Measurements from ENCODE around the gene KIAA1755. TPM values are rescaled to one million over a fixed set of nuclear protein-coding genes. Genes with fewer than 3 reads are reported as not detected.

Gene KIAA1755
- total RNA-seq, 1 donor from 2014 or later: not detected

GRCh38 chr20:38294076-38294591, 33.6 kb upstream of the KIAA1755 start:
- TF ChIP-seq, protein P1, sequence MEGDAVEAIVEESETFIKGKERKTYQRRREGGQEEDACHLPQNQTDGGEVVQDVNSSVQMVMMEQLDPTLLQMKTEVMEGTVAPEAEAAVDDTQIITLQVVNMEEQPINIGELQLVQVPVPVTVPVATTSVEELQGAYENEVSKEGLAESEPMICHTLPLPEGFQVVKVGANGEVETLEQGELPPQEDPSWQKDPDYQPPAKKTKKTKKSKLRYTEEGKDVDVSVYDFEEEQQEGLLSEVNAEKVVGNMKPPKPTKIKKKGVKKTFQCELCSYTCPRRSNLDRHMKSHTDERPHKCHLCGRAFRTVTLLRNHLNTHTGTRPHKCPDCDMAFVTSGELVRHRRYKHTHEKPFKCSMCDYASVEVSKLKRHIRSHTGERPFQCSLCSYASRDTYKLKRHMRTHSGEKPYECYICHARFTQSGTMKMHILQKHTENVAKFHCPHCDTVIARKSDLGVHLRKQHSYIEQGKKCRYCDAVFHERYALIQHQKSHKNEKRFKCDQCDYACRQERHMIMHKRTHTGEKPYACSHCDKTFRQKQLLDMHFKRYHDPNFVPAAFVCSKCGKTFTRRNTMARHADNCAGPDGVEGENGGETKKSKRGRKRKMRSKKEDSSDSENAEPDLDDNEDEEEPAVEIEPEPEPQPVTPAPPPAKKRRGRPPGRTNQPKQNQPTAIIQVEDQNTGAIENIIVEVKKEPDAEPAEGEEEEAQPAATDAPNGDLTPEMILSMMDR (IDR thresholded peaks at IDR 0.05; ENCODE audit: insufficient read depth, low read length, severe bottlenecking): no peak
- Histone ChIP-seq H3K36me3 (ENCODE audit: control insufficient read depth, insufficient read depth, low read length) (no peaks in the 10 kb centered on the region), H3K4me3 (ENCODE audit: low read depth, low read length) (no peak overlapping the region), H3K27me3 (ENCODE audit: control insufficient read depth, insufficient read depth, low read length) (no peaks in the 10 kb centered on the region)
- DNase-seq (ENCODE audit: low read depth) (no peak), FAIRE-seq (no peak)

DNA sequence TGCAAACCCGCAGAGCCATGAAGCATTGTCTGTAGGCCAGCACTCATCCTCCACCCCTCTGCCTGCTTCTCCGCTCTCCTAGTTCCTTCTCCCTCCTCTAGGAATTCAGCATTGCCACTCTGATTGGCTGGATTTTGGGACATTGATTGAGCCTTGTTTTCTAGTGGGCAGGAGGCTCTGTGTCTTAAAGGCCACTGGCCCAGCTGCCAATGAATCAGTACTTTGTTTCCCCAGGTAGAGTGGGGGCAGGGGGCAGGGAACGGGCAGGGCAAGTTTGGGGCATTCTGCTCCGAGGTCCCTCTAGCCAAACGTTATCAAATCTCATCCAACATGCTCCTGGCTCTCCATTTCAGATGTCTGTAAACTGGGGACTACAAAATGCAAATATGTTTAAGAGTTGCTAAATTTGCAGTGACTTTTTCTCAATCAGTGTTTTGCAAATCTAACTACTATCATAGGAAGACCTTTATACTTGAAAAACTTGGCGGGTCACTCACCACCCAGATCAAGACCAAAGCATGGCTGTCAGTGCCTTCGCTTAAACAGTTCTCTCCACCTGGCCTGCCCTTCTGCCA, 33.0 kb upstream of the KIAA1755 start:
- TF ChIP-seq, protein P1 (IDR thresholded peaks at IDR 0.05; ENCODE audit: insufficient read depth, low read length, severe bottlenecking): no peak
- FAIRE-seq (no peak), DNase-seq (ENCODE audit: low read depth) (no peak)
- Histone ChIP-seq H3K4me3 (ENCODE audit: low read depth, low read length) (no peak overlapping the region), H3K36me3 (ENCODE audit: control insufficient read depth, insufficient read depth, low read length) (no peaks in the 10 kb centered on the region), H3K27me3 (ENCODE audit: control insufficient read depth, insufficient read depth, low read length) (no peaks in the 10 kb centered on the region)

GRCh38 chr20:38291966-38292365, 31.4 kb upstream of the KIAA1755 start:
- Histone ChIP-seq H3K36me3 (ENCODE audit: control insufficient read depth, insufficient read depth, low read length) (no peaks in the 10 kb centered on the region), H3K4me3 (ENCODE audit: low read depth, low read length) (no peak overlapping the region), H3K27me3 (ENCODE audit: control insufficient read depth, insufficient read depth, low read length) (no peaks in the 10 kb centered on the region)
- TF ChIP-seq, protein P1 (IDR thresholded peaks at IDR 0.05; ENCODE audit: insufficient read depth, low read length, severe bottlenecking): no peak
- no peak for DNase-seq (ENCODE audit: low read depth)
- FAIRE-seq: no peak

DNA sequence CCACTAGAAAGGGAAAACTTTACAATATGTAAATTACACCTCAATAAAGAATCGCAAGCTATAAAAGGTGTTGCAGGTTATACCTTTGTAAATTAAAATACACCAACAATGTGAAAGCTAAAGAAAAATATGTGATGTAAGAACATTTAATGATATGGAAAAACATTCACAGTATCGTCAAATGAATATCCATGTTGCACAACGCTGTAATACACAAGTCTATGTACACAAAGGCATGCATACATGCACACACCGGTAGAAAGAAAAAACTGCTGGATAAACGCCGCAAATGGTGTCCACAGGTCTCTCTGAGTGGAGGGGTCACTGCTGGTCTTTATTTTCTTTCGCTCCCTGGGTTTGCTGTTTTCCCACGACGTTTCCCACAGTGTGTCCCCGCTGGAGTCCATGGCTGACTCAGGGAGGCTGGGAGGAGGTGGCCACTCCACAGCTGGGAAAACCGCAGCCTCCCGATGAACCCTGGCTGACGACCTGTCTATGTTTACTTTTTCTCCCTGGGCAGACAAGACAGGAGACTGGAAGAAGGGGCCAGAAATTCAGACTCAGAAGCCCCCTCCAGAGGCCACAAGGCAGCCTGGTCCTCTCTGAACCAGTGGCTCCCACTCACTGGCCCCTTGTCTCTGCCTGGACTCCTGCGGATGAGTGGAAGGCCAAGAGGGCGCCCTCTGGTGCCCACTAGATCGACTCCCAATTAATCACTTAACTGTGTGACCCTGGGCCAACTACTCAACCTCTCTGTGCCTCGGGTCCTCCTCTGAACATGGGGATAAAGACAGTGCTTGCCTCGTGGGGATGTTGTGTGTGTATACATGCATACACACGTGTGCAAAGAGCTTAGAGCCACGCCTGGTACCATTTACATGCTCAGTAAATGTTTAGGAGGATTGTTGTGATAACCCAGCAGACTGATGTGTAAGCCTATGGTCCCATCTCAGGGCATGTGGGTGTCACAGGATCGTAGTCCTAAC, 30.6 kb upstream of the KIAA1755 start:
- peak; percentile 60 for DNase-seq (ENCODE audit: low read depth)
- no peak for FAIRE-seq
- no peak overlapping the region for H3K4me3 ChIP-seq (ENCODE audit: low read depth, low read length)
- TF ChIP-seq, protein P1 (IDR thresholded peaks at IDR 0.05; ENCODE audit: insufficient read depth, low read length, severe bottlenecking): peak; percentile 55
- no peaks in the 10 kb centered on the region for H3K36me3 ChIP-seq (ENCODE audit: control insufficient read depth, insufficient read depth, low read length)
- H3K27me3 ChIP-seq (ENCODE audit: control insufficient read depth, insufficient read depth, low read length): no peaks in the 10 kb centered on the region

- no peaks in the 10 kb centered on the region for H3K27me3 ChIP-seq (ENCODE audit: control insufficient read depth, insufficient read depth, low read length)
- FAIRE-seq (no peak), DNase-seq (ENCODE audit: low read depth) (no peak)
- TF ChIP-seq, protein P1 (IDR thresholded peaks at IDR 0.05; ENCODE audit: insufficient read depth, low read length, severe bottlenecking): no peak
- no peak overlapping the region for H3K4me3 ChIP-seq (ENCODE audit: low read depth, low read length)
- no peaks in the 10 kb centered on the region for H3K36me3 ChIP-seq (ENCODE audit: control insufficient read depth, insufficient read depth, low read length)
Measured at GRCh38 chr20:38286586-38287531, 26.3 kb upstream of the KIAA1755 start.

Measured in bronchial epithelial cell (primary cell).